Stimulated activated CD4-positive, alpha-beta T cell treated with anti-CD3 and anti-CD28 coated beads, TNF-alpha, amount 100 ng/mL, for 1 hour (primary cell): ENCODE results near the gene KCNJ11.

Experiments
- DNase-seq, 3 donors: peaks; one replicate each; pipeline ENCODE4 v3.0.0-alpha.2; 2020; ENCODE audit warnings: low read depth in 3 of 3, low spot score in 1 of 3

The KCNJ11 gene

GRCh38 chr11:17408641-17409040 lies 20.2 kb upstream of the KCNJ11 start:
- DNase-seq, result no peak

GRCh38 chr11:17408026-17408425 lies 19.6 kb upstream of the KCNJ11 start:
- no peak for DNase-seq

- no peak for DNase-seq
These were observed 19.1 kb upstream of the KCNJ11 start for GRCh38 chr11:17407575-17407974.

- no peak for DNase-seq
These were observed 18.3 kb upstream of the KCNJ11 start for GRCh38 chr11:17406818-17407149.

GRCh38 chr11:17406082-17406817 lies 17.8 kb upstream of the KCNJ11 start:
- DNase-seq, result no peak

- DNase-seq, result no peak
These were observed 17.0 kb upstream of the KCNJ11 start for GRCh38 chr11:17405232-17406005.

GRCh38 chr11:17403980-17404759 lies 15.7 kb upstream of the KCNJ11 start:
- DNase-seq, result no peak

GRCh38 chr11:17402486-17402885 lies 14.0 kb upstream of the KCNJ11 start:
- no peak for DNase-seq

- no peak for DNase-seq
These were observed 13.4 kb upstream of the KCNJ11 start for GRCh38 chr11:17401841-17402240.

- no peak for DNase-seq
These were observed 12.9 kb upstream of the KCNJ11 start for GRCh38 chr11:17401316-17401715.

- no peak for DNase-seq
These were observed 11.8 kb upstream of the KCNJ11 start for GRCh38 chr11:17400048-17400775.

GRCh38 chr11:17399236-17399635 lies 10.8 kb upstream of the KCNJ11 start:
- DNase-seq, result no peak

GRCh38 chr11:17397311-17398002 lies 9.0 kb upstream of the KCNJ11 start:
- no peak for DNase-seq

GRCh38 chr11:17396598-17397310 lies 8.3 kb upstream of the KCNJ11 start:
- DNase-seq, result no peak

GRCh38 chr11:17395978-17396377 lies 7.5 kb upstream of the KCNJ11 start:
- DNase-seq, result no peak

- DNase-seq, result no peak
These were observed 7.1 kb upstream of the KCNJ11 start for GRCh38 chr11:17395554-17395961.

- DNase-seq, result no peak
These were observed 6.4 kb upstream of the KCNJ11 start for GRCh38 chr11:17394743-17395390.

- DNase-seq, result no peak
These were observed 5.0 kb upstream of the KCNJ11 start for GRCh38 chr11:17393472-17393871.

- no peak for DNase-seq
These were observed 4.4 kb upstream of the KCNJ11 start for GRCh38 chr11:17392872-17393271.
